Body of pancreas (tissue), 4 donors: ENCODE data around the gene MYOC.

ENCODE experiments used
- CTCF ChIP-seq, 7 experiments: fragments of 450-650 bp in 4 of 7; fragments of 200-600 bp in 3 of 7; sonication (generic) in 3 of 7; IDR thresholded peaks; one replicate each; pipeline ENCODE4 v1.5.1; 2016 to 2019; ENCODE audit warnings: antibody characterized with exemption in 7 of 7
- POLR2A ChIP-seq, 3 donors: fragments of 450-650 bp; IDR thresholded peaks; one replicate each; pipeline ENCODE4 v1.6.1; 2016; ENCODE audit warnings: antibody characterized with exemption in 3 of 3, mild to moderate bottlenecking in 2 of 3

- TF ChIP-seq CTCF (IDR thresholded peaks at IDR 0.05) (no peak), POLR2A (IDR thresholded peaks at IDR 0.05) (no peak)
Observed at GRCh38 chr1:171628225-171628624, 24.3 kb downstream of the MYOC start.
